ENCODE measurements around the gene LY6G5C.

Gene LY6G5C

GRCh38 chr6:31664790-31665500 lies 15.9 kb downstream of the LY6G5C start, which contains the start of gene GPANK1:
GPANK1 (minus strand) TSS chr6:31664997; CDS start chr6:31664478, 519 bp downstream.
- TF ChIP-seq EZH2phosphoT487 (IDR thresholded peaks at IDR 0.05; ENCODE audit: low read length) (no peak), EZH2 (optimal IDR thresholded peaks at IDR 0.05; ENCODE audit: low read depth, low read length) (no peak), CTCF (IDR thresholded peaks at IDR 0.05; ENCODE audit: low read length) (no peak)
- peak; percentile 96 for DNase-seq
- no peaks in the 10 kb centered on the region for H4K20me1 ChIP-seq (ENCODE audit: insufficient read depth, low read length)
- peaks cover 31% of the 10 kb centered on the region for H3K4me1 ChIP-seq (ENCODE audit: low read length)
- peak within 1 kb of the TSS; percentile 100 for H3K9ac ChIP-seq (ENCODE audit: low read length)
- peaks cover 13% of the 10 kb centered on the region for H3K36me3 ChIP-seq (replicated peaks; ENCODE audit: insufficient read depth, low read length)
- no peaks in the 10 kb centered on the region for H3K9me3 ChIP-seq (replicated peaks; ENCODE audit: insufficient read depth, low read length)
- H3K27ac ChIP-seq (ENCODE audit: low read length) = peak within 1 kb of the TSS; percentile 99
- H3K27me3 ChIP-seq (replicated peaks; ENCODE audit: insufficient read depth, low read length) = no peaks in the 10 kb centered on the region
- peaks cover 77% of the 10 kb centered on the region for H3K79me2 ChIP-seq (ENCODE audit: low read length)
- H3K4me3 ChIP-seq (ENCODE audit: low read length) = peak within 1 kb of the TSS; percentile 99
- peak within 1 kb of the TSS; percentile 82 for H2AFZ ChIP-seq (ENCODE audit: low read length)
- H3K9me2 ChIP-seq (replicated peaks; ENCODE audit: insufficient read depth, low read length) = no peaks in the 10 kb centered on the region
- peaks cover 20% of the 10 kb centered on the region for H3F3A ChIP-seq (ENCODE audit: insufficient read depth, low read length)
- peak within 1 kb of the TSS; percentile 97 for H3K4me2 ChIP-seq (ENCODE audit: low read depth, low read length)

GRCh38 chr6:31663961-31664789 lies 16.7 kb downstream of the LY6G5C start:
- Histone ChIP-seq H3K4me2 (ENCODE audit: low read depth, low read length) (peak overlapping the region; percentile 97), H2AFZ (ENCODE audit: low read length) (peak overlapping the region; percentile 82; the same call in 1 of the 2 replicates)

More at GRCh38 chr6:31663961-31664789, 16.7 kb downstream of the LY6G5C start:
- peaks cover 13% of the 10 kb centered on the region for H3K36me3 ChIP-seq (replicated peaks; ENCODE audit: insufficient read depth, low read length)
- no peaks in the 10 kb centered on the region for H3K9me3 ChIP-seq (replicated peaks; ENCODE audit: insufficient read depth, low read length)
- peaks cover 78% of the 10 kb centered on the region for H3K79me2 ChIP-seq (ENCODE audit: low read length)
- peak; percentile 10 for DNase-seq
- peaks cover 20% of the 10 kb centered on the region for H3F3A ChIP-seq (ENCODE audit: insufficient read depth, low read length)
- peak overlapping the region; percentile 99 for H3K4me3 ChIP-seq (ENCODE audit: low read length)
- H3K9me2 ChIP-seq (replicated peaks; ENCODE audit: insufficient read depth, low read length) = no peaks in the 10 kb centered on the region
- TF ChIP-seq EZH2phosphoT487 (IDR thresholded peaks at IDR 0.05; ENCODE audit: low read length) (no peak), EZH2 (optimal IDR thresholded peaks at IDR 0.05; ENCODE audit: low read depth, low read length) (no peak), CTCF (IDR thresholded peaks at IDR 0.05; ENCODE audit: low read length) (no peak)
- H3K4me1 ChIP-seq (ENCODE audit: low read length) = peaks cover 36% of the 10 kb centered on the region
- H3K27ac ChIP-seq (ENCODE audit: low read length) = peak overlapping the region; percentile 99; the same call in 1 of the 2 replicates
- H3K9ac ChIP-seq (ENCODE audit: low read length) = peak overlapping the region; percentile 100
- H4K20me1 ChIP-seq (ENCODE audit: insufficient read depth, low read length) = no peaks in the 10 kb centered on the region
- H3K27me3 ChIP-seq (replicated peaks; ENCODE audit: insufficient read depth, low read length) = no peaks in the 10 kb centered on the region
